CD14-positive monocyte (primary cell): ENCODE measurements around the gene DDA1. TPM values are rescaled to one million over a fixed set of nuclear protein-coding genes. Genes with fewer than 3 reads are reported as not detected.
A peak's percentile ranks its signal among the peaks of the same experiment; 100 is the strongest.

Experiments used
- DNase-seq, 3 donors: peaks; one replicate each; pipeline ENCODE4 v3.0.0-alpha.2; 2011 to 2022
- H2AFZ ChIP-seq: 2 replicates; pipeline ENCODE4 v1.6.0; 2012; ENCODE audit warnings: mild to moderate bottlenecking, low read depth, low read length, inconsistent platforms; ENCODE audit not compliant: insufficient read depth, poor library complexity, severe bottlenecking
- H3K27ac ChIP-seq, 2 donors: 1 replicate in 1 of 2; 2 replicates in 1 of 2; pipeline ENCODE4 v1.5.1; 2012 to 2013; ENCODE audit warnings: low read length in 2 of 2, control low read depth in 1 of 2, inconsistent platforms in 1 of 2, low read depth in 1 of 2, mild to moderate bottlenecking in 1 of 2
- H3K27me3 ChIP-seq, 2 donors: one replicate each; pipeline versions ENCODE4 v1.6.0 to v1.6.1; 2011 to 2013; ENCODE audit warnings: low read length in 2 of 2; ENCODE audit not compliant: control insufficient read depth in 2 of 2, insufficient read depth in 2 of 2
- H3K36me3 ChIP-seq, 2 donors: replicated peaks in 1 of 2; 1 replicate in 1 of 2; 2 replicates in 1 of 2; pipeline versions ENCODE4 v1.5.1 to v1.6.1; 2012 to 2013; ENCODE audit warnings: low read length in 2 of 2, control low read depth in 1 of 2, inconsistent platforms in 1 of 2, mild to moderate bottlenecking in 1 of 2; ENCODE audit not compliant: insufficient read depth in 2 of 2, control insufficient read depth in 1 of 2
- H3K4me1 ChIP-seq, 2 donors: 1 replicate in 1 of 2; 2 replicates in 1 of 2; pipeline versions ENCODE4 v1.5.1 to v1.6.1; 2012 to 2013; ENCODE audit warnings: low read length in 2 of 2, control low read depth in 1 of 2, inconsistent platforms in 1 of 2, mild to moderate bottlenecking in 1 of 2, moderate library complexity in 1 of 2; ENCODE audit not compliant: insufficient read depth in 2 of 2, control insufficient read depth in 1 of 2
- H3K4me2 ChIP-seq: replicated peaks from 2 replicates; pipeline ENCODE3; 2012; ENCODE audit warnings: low read length, moderate library complexity, mild to moderate bottlenecking; ENCODE audit not compliant: poor library complexity, severe bottlenecking; ENCODE audit errors: extremely low read depth
- H3K4me3 ChIP-seq, 3 experiments: fragments of 200-600 bp in 1 of 3; sonication (generic) in 1 of 3; replicated peaks in 1 of 3; 1 replicate in 2 of 3; 2 replicates in 1 of 3; pipeline ENCODE4 v1.5.1; 2011 to 2013; ENCODE audit warnings: low read length in 3 of 3, mild to moderate bottlenecking in 3 of 3, control low read depth in 2 of 3, low read depth in 2 of 3, inconsistent platforms in 1 of 3, moderate library complexity in 1 of 3
- H3K79me2 ChIP-seq: 2 replicates; pipeline ENCODE4 v1.6.0; 2012; ENCODE audit warnings: mild to moderate bottlenecking, control low read depth, inconsistent platforms, low read length, moderate library complexity; ENCODE audit not compliant: insufficient read depth
- H3K9ac ChIP-seq: 2 replicates; pipeline ENCODE4 v1.6.0; 2017; ENCODE audit warnings: low read length, mild to moderate bottlenecking; ENCODE audit not compliant: insufficient read depth, poor library complexity, severe bottlenecking
- H3K9me3 ChIP-seq, 2 donors: replicated peaks in 1 of 2; 1 replicate in 1 of 2; 2 replicates in 1 of 2; pipeline versions ENCODE4 v1.5.1 to v1.6.1; 2012 to 2013; ENCODE audit warnings: low read length in 2 of 2, control low read depth in 1 of 2; ENCODE audit not compliant: control insufficient read depth in 1 of 2, insufficient read depth in 1 of 2
- H4K20me1 ChIP-seq: 2 replicates; pipeline ENCODE4 v1.6.0; 2012; ENCODE audit warnings: mild to moderate bottlenecking, low read length, control low read depth, moderate library complexity; ENCODE audit not compliant: insufficient read depth
- H3K27ac Mint-ChIP-seq, 7 donors: one replicate each; pipeline ENCODE4 v1.8.0; 2020; ENCODE audit warnings: mild to moderate bottlenecking in 7 of 7, mixed read lengths in 7 of 7, moderate library complexity in 6 of 7, inconsistent platforms in 2 of 7
- H3K27me3 Mint-ChIP-seq, 3 donors: one replicate each; pipeline ENCODE4 v1.8.0; 2021 to 2022; ENCODE audit warnings: low read depth in 3 of 3, mild to moderate bottlenecking in 3 of 3, mixed read lengths in 3 of 3, moderate library complexity in 3 of 3, inconsistent platforms in 1 of 3
- H3K36me3 Mint-ChIP-seq, 2 donors: one replicate each; pipeline ENCODE4 v1.8.0; 2020; ENCODE audit warnings: mixed read lengths in 2 of 2, inconsistent platforms in 1 of 2, mild to moderate bottlenecking in 1 of 2
- H3K4me1 Mint-ChIP-seq: one replicate; pipeline ENCODE4 v1.8.0; 2020; ENCODE audit warnings: mild to moderate bottlenecking, mixed read lengths
- H3K4me3 Mint-ChIP-seq, 2 donors: one replicate each; pipeline ENCODE4 v1.8.0; 2020; ENCODE audit warnings: mild to moderate bottlenecking in 2 of 2, mixed read lengths in 2 of 2, moderate library complexity in 1 of 2
- H3K9me3 Mint-ChIP-seq, 7 donors: one replicate each; pipeline ENCODE4 v1.8.0; 2020 to 2022; ENCODE audit warnings: mixed read lengths in 7 of 7, mild to moderate bottlenecking in 6 of 7, moderate library complexity in 6 of 7, inconsistent platforms in 2 of 7
- WGBS: methylation state at CpG from one replicate; pipeline ENCODE4 v1.1.5; 2013; ENCODE audit warnings: missing lambda C conversion rate; ENCODE audit not compliant: insufficient coverage; 5-methylcytosine and 5-hydroxymethylcytosine counted together
- intact Hi-C, 2 donors: fragments of 100-400 bp; cut with micrococcal nuclease; formaldehyde crosslinking; loops; one replicate each; pipeline versions ENCODE4 v1.15.0 to v1.15.1; 2023
- polyA plus RNA-seq, 3 donors: library from polyadenylated mRNA; depleted of rRNA in 1 of 3; unstranded in 2 of 3; stranded (reverse) in 1 of 3; fragments of 300-500 nt in 2 of 3; fragments of >200 nt in 1 of 3; fragmentation: Illumina TruSeq in 2 of 3; gene quantifications; 1 replicate in 2 of 3; 2 replicates in 1 of 3; pipeline ENCODE4 v1.2.3, GENCODE V29; 2012 to 2021
- TF ChIP-seq, protein P1 (sequence below): fragments of 200-600 bp; IDR thresholded peaks from one replicate; pipeline ENCODE4 v1.8.0; 2022; ENCODE audit warnings: antibody characterized with exemption, mild to moderate bottlenecking

DDA1 gene
- polyA plus RNA-seq, 3 donors = 22.5 to 49.5 (median 23.8) TPM

DNA sequence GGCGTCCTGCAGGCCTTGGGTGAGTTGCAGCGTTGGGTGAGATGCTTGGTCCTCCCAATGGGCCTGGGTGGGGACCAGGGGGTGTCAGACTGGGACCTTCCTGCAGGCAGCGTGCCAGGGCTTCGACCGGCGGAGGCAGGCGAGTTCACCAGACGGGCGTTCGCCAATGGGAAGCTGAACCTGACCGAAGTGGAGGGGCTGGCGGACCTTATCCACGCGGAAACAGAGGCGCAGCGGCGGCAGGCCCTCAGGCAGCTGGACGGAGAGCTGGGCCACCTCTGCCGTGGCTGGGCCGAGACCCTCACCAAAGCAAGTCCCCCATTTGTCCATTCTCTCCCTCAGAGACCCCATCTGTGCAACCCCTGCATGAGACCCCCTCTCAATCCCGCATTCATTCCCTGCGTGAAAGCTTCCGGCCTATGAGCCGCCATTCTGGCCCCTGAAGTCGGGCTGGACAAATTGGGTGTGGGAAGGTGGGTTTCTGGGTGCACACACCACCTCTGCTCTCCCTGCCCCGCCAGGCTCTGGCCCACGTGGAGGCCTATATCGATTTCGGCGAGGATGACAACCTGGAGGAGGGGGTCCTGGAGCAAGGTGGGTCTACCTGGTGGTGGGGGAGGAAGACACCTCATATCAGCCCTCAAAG lies 29.2 kb downstream of the DDA1 start:
- no peak overlapping the region for H3K27ac ChIP-seq
- peak overlapping the region; percentile 65 for H3K9ac ChIP-seq

DNA sequence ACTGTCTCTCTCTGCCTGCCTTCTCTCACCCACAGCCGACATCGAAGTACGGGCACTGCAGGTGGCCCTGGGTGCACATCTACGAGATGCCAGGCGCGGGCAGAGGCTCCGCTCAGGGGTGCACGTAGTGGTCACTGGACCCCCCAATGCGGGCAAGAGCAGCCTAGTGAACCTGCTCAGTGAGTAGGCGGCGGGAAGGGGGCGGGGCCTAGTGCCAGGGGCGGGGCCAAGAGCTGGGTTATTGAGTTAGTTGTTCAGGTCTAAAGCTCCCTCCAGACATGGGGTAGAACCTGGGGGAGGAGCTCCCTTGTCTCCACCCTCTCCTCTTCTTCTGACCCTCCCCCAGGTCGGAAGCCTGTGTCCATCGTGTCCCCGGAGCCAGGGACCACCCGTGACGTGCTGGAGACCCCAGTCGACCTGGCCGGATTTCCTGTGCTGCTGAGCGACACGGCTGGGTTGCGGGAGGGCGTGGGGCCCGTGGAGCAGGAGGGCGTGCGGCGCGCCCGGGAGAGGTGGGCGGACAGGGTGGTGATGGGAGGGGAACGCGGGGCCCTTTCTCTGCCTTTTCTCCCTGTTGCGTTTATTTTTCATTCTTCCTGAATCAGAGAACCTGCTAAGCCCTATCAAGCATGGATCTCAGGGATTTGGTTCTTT lies 29.9 kb downstream of the DDA1 start:
- H3K4me2 ChIP-seq = no peak overlapping the region
- peaks cover 9 to 17% of the 10 kb centered on the region in 2 donors for H3K36me3 Mint-ChIP-seq
- H3K27me3 Mint-ChIP-seq = peaks cover 0 to 1% (median 0%) of the 10 kb centered on the region in 3 donors
- peaks cover 12% of the 10 kb centered on the region for H3K79me2 ChIP-seq
- no peak overlapping the region for H3K4me3 Mint-ChIP-seq
- H4K20me1 ChIP-seq = no peaks in the 10 kb centered on the region
- H2AFZ ChIP-seq = no peak overlapping the region
- peaks cover 33 to 46% of the 10 kb centered on the region in 2 donors for H3K4me1 ChIP-seq
- H3K9me3 ChIP-seq = no peaks in the 10 kb centered on the region
- intact Hi-C loops = loop anchor here in 1 of 2 donors (5.0 kb wide), 1 partner anchor 37 kb away; the partner anchor contains the start of gene ABHD8
- no peak for DNase-seq
- no peaks in the 10 kb centered on the region for H3K9me3 Mint-ChIP-seq
- H3K9ac ChIP-seq = no peak overlapping the region
- no peak overlapping the region for H3K27ac Mint-ChIP-seq
- no peak overlapping the region for H3K27ac ChIP-seq
- peaks cover 28% of the 10 kb centered on the region for H3K4me1 Mint-ChIP-seq
- H3K27me3 ChIP-seq = no peaks in the 10 kb centered on the region
- no peak overlapping the region for H3K4me3 ChIP-seq
- WGBS = 96% methylated on average over 16 of the region's 34 CpGs
- TF ChIP-seq, protein P1, sequence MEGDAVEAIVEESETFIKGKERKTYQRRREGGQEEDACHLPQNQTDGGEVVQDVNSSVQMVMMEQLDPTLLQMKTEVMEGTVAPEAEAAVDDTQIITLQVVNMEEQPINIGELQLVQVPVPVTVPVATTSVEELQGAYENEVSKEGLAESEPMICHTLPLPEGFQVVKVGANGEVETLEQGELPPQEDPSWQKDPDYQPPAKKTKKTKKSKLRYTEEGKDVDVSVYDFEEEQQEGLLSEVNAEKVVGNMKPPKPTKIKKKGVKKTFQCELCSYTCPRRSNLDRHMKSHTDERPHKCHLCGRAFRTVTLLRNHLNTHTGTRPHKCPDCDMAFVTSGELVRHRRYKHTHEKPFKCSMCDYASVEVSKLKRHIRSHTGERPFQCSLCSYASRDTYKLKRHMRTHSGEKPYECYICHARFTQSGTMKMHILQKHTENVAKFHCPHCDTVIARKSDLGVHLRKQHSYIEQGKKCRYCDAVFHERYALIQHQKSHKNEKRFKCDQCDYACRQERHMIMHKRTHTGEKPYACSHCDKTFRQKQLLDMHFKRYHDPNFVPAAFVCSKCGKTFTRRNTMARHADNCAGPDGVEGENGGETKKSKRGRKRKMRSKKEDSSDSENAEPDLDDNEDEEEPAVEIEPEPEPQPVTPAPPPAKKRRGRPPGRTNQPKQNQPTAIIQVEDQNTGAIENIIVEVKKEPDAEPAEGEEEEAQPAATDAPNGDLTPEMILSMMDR = no peak
- H3K36me3 ChIP-seq = peaks cover 4 to 6% of the 10 kb centered on the region in 2 donors

More for the DNA sequence above, 29.2 kb downstream of the DDA1 start:
- Histone ChIP-seq H3K27me3 (no peaks in the 10 kb centered on the region), H3K4me1 (peaks cover 39 to 53% of the 10 kb centered on the region in 2 donors), H3K36me3 (peaks cover 4 to 6% of the 10 kb centered on the region in 2 donors), H2AFZ (no peak overlapping the region), H3K4me2 (peak overlapping the region; percentile 91), H3K4me3 (peak overlapping the region in 1 of 3 experiments; percentile 90), H4K20me1 (no peaks in the 10 kb centered on the region), H3K9me3 (no peaks in the 10 kb centered on the region), H3K79me2 (peaks cover 16% of the 10 kb centered on the region)
- H3K27me3 Mint-ChIP-seq = peaks cover 0 to 1% (median 0%) of the 10 kb centered on the region in 3 donors
- H3K4me1 Mint-ChIP-seq = peaks cover 32% of the 10 kb centered on the region
- peak in 1 of 3 donors; percentile 10 for DNase-seq
- H3K9me3 Mint-ChIP-seq = no peaks in the 10 kb centered on the region
- 94% methylated on average over 20 of the region's 30 CpGs for WGBS
- TF ChIP-seq, protein P1 = no peak
- peaks cover 9 to 17% of the 10 kb centered on the region in 2 donors for H3K36me3 Mint-ChIP-seq
- peak overlapping the region; percentile 95 to 99 for H3K4me3 Mint-ChIP-seq
- peak overlapping the region in 2 of 7 donors; percentile 46 to 63 for H3K27ac Mint-ChIP-seq
- intact Hi-C loops = loop anchor here in 1 of 2 donors (5.0 kb wide), 1 partner anchor 36 kb away; the partner anchor contains the start of gene ABHD8
